Lower leg skin (tissue), 4 donors: ENCODE results near the gene PGLYRP3. TPM values are rescaled to one million over a fixed set of nuclear protein-coding genes. Genes with fewer than 3 reads are reported as not detected.
A peak's percentile ranks its signal among the peaks of the same experiment; 100 is the strongest.

ENCODE experiments used
- DNase-seq, 2 donors: peaks; one replicate each; pipeline ENCODE4 v3.0.0-alpha.2; 2019; ENCODE audit warnings: low spot score in 2 of 2
- H3K4me3 ChIP-seq: fragments of 200-600 bp; sonication (generic); 2 replicates; pipeline ENCODE4 v1.5.1; 2017; ENCODE audit warnings: mild to moderate bottlenecking, low read depth; ENCODE audit not compliant: poor library complexity, severe bottlenecking
- CTCF ChIP-seq, 3 donors: fragments of 450-650 bp; IDR thresholded peaks; one replicate each; pipeline ENCODE4 v1.5.1; 2016; ENCODE audit warnings: antibody characterized with exemption in 3 of 3, mild to moderate bottlenecking in 3 of 3, moderate library complexity in 2 of 3
- POLR2A ChIP-seq, 2 donors: fragments of 450-650 bp; IDR thresholded peaks; one replicate each; pipeline ENCODE4 v1.6.1; 2016 to 2017; ENCODE audit warnings: antibody characterized with exemption in 2 of 2, mild to moderate bottlenecking in 1 of 2, moderate library complexity in 1 of 2
- WGBS, 2 donors: methylation state at CpG; one replicate each; pipeline ENCODE4 v1.1.5; 2018; 5-methylcytosine and 5-hydroxymethylcytosine counted together
- intact Hi-C: fragments of 100-400 bp; cut with DNase I; formaldehyde crosslinking; loops from one replicate; pipeline ENCODE4 v1.15.0; 2023; ENCODE audit warnings: low total_unique reads
- total RNA-seq, 4 donors: library from RNA; depleted of rRNA; stranded (reverse); fragments of >200 nt; gene quantifications; one replicate each; pipeline ENCODE4 v1.1.0, GENCODE V29; 2016

The PGLYRP3 gene
- total RNA-seq, 4 donors from 2014 or later: 33.1 to 66.1 (median 60.3) TPM

- intact Hi-C loops: no loop called here
- DNase-seq: no peak
- no peak overlapping the region for H3K4me3 ChIP-seq
- TF ChIP-seq CTCF (IDR thresholded peaks at IDR 0.05) (no peak), POLR2A (IDR thresholded peaks at IDR 0.05) (no peak)
- WGBS, 2 donors: 41 to 43% methylated on average over 9 of the region's 9 CpGs
Observed at GRCh38 chr1:153293851-153294250, 18.9 kb downstream of the PGLYRP3 start.

GRCh38 chr1:153293480-153293775 lies 19.3 kb downstream of the PGLYRP3 start:
- H3K4me3 ChIP-seq: no peak overlapping the region
- no peak for TF ChIP-seq POLR2A (IDR thresholded peaks at IDR 0.05)
- TF ChIP-seq CTCF (IDR thresholded peaks at IDR 0.05): no peak
- intact Hi-C loops: no loop called here
- no peak for DNase-seq
- WGBS, 2 donors: 20 to 55% methylated on average over 7 of the region's 7 CpGs

DNA sequence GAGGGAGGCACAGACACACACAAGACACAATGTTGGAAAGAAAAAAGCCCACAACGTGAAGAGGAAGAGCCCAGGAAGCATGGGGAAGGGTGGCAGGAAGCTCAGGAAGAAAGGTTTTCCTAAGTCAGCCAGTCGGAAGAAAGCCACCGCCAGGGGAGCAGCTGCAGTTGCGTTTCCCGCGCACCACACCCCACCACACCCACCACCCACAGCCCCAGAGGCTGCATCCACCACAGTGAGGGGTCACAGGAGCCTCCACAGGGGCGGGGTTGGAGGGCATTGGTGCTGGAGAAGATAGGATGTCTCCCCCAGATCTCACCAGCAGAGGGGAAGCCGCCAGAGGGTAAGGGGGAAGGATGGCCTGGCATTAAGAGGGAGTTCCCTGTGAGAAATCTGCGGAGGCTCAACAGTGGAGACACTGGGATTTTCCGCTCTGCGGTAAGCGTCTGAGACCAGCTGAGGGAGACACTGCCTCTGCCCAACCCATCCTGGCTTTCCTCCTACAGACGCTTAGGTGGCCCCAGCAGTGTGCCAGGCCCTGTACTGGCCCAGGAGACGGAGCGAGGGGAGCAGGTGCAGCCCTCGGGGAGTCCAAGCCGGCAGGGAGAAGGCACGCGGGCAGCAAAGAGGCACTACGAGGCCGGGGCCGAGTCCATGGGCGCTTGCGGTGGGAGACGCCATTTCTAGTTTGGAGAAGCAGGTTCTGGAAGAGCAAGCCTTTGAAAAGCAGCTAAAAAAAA lies 19.8 kb downstream of the PGLYRP3 start:
- TF ChIP-seq CTCF (IDR thresholded peaks at IDR 0.05): no peak
- no peak for TF ChIP-seq POLR2A (IDR thresholded peaks at IDR 0.05)
- intact Hi-C loops: no loop called here
- no peak for DNase-seq
- WGBS, 2 donors: 40 to 51% methylated on average over 25 of the region's 25 CpGs
- no peak overlapping the region for H3K4me3 ChIP-seq

GRCh38 chr1:153292185-153292584 lies 20.6 kb downstream of the PGLYRP3 start:
- peak in 1 of 2 donors; percentile 35 for DNase-seq
- WGBS, 2 donors: 38 to 48% methylated on average over 8 of the region's 8 CpGs
- intact Hi-C loops: no loop called here
- TF ChIP-seq POLR2A (IDR thresholded peaks at IDR 0.05): no peak
- H3K4me3 ChIP-seq: no peak overlapping the region

DNA sequence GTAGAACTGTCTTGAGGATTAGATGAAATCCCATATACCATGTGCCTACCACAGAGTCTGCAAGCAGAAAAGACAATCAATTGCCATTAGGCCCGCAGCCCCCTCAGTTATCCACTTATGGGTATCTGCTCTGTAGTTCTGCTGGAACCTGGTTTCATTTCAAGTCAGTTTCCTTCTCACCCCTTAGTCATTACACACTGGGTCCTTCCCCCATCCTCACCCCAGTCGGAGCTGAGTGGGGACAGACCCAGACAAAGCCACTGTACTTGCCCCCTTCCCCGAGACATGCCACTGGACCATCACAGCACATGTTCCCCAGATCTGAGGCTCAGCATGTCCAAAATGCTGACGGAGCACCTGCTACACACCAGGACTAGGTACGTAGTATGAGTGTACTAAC lies 21.2 kb downstream of the PGLYRP3 start:
- TF ChIP-seq CTCF (IDR thresholded peaks at IDR 0.05) (no peak), POLR2A (IDR thresholded peaks at IDR 0.05) (no peak)
- intact Hi-C loops: no loop called here
- WGBS, 2 donors: 77 to 82% methylated on average over 5 of the region's 5 CpGs
- no peak for DNase-seq
- H3K4me3 ChIP-seq: no peak overlapping the region

DNA sequence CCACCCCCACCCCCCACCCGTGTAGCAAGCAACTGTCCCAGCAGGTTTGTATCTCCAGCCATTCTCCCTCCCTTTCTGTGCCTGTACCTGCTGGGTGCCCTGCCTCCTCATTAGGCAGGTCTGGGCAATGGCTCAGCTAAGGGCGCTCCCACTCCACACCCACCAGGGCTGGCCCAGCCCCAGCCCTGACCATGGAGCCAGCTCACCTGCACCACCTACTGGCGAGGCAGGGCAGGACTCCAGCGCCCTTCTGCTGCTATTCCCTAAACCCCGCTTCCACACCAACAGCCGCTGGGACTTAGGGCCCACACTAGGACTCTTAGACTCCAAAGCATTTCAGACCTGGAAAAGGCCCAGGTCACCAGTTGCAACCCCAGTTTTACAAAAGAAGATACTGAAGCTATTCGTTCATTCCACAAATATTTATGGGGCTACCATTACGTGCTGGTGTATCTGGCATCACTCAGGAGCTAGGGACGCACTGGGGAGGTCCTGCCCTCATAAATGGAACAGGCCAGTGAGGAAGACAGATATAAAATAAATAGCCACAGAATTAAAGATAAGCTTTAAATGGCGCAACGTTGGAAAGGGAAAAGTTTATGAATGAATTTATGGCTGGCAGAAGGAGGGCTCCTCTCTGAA lies 24.0 kb downstream of the PGLYRP3 start:
- intact Hi-C loops: no loop called here
- 54 to 65% methylated on average over 10 to 11 of the region's 11 CpGs for WGBS, 2 donors
- no peak overlapping the region for H3K4me3 ChIP-seq
- TF ChIP-seq CTCF (IDR thresholded peaks at IDR 0.05): no peak
- no peak for TF ChIP-seq POLR2A (IDR thresholded peaks at IDR 0.05)
- DNase-seq: peak in 1 of 2 donors; percentile 39
